HG03280 (cell line): ENCODE results near the gene PPWD1.

ENCODE experiments used
- ATAC-seq: cut with Tn5 transposase; IDR thresholded peaks from one replicate; pipeline ENCODE4 v1.9.1; 2021; ENCODE audit warnings: mild to moderate bottlenecking, moderate library complexity; ENCODE audit not compliant: unreplicated experiment

The PPWD1 gene

DNA sequence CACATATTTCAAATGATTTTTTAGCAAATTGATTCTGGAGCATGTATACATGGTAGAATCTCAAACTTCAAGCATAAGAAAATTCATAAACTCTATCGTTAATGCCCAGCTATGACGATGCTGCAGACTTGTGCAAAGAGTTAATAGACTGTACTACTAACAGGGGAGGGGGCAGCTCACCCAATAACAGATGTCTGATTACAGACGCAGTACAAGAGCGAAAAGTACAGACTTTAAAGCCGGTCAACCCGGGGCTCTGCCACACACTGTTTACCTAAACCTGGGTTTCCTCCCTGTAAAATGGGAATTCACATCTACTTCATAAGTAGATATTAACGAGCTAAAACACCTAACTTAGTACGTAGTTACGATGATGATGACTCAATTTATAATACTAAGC is 60.4 kb downstream of the PPWD1 start:
- no peak for ATAC-seq

DNA sequence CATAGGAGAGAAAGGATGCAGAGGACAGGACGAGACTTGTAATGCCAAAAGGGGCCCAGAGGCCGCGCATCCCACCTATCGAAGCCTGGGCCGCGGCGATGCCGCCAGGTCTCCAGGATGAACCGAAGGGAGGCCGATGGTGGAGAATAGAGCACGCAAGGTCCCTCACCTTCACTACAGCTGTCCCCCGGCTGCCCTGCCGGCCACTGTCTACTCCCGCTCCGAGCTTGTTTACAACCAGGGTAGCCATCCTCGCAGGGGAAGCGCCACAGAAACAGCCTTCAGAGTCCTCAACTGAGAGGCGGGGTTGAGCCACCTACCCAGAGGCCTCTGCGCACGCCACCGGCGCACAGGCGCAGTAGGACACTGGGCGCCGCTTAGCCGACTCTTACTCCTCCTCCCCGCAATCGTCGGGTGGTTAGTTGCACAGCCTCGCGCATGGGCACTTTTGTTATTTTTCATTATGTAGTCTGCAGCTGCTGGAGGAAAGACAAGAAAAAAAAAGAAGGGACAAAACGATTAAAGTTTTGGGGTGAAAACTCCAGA is 61.0 kb downstream of the PPWD1 start, which contains the start of gene TRIM23:
TRIM23 (minus strand) TSS at position 309 of the 546 bp plus-strand sequence; CDS start at position 250, 59 bp downstream.
- peak; percentile 96 for ATAC-seq

DNA sequence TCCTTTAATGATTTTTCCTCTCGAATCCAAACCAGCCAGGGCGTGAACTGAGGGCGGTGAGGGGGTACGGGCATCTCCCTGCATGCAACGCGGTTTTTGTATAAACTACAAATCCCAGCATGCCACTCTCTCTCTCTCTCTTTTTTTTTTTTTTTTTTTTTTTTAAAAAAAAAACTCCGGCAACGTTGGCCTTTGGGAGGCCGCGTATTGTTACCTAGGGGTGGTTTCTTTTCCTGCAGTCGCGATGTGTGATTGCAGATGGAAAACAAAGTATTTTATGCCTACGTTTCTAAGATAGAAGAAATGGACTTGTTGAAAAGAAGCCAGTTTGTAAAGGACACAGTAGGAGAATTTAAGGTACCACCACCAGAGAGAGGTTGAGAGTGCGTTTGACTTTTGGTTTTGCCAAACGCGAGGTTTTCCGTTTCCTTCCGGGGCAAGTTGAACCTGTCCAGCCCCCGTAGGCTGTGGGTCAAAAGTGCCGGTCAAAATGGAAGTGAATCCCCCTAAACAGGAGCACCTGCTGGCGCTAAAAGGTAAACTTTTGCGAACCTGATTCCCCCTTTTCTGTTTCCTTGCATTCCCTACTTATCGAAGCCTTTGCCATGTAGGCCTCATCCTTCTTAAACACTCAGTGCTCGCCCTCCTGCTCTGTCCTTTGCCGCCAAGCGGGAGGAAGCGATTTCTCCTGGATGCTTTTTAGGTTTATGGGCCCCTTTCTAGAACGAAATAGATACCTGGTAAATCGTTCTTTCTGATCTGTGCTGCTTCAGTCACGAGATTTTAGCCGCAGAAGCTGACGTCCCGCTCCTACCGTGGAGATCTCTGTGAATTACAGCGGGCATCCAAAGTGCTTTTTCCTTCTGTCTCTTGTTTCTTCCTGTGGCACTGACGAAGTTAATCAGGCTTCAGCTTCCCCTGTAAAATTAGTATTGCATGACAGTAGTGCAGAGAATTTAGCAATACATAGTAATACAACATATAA is 61.8 kb downstream of the PPWD1 start, which contains the start of the genes SHLD3 and TRAPPC13:
SHLD3 (plus strand) TSS at position 457 of the 985 bp plus-strand sequence. CDS start 4,561 bp downstream, outside the sequence.
TRAPPC13 (plus strand) TSS at position 457 of the 985 bp plus-strand sequence; CDS start at position 491, 34 bp downstream.
- ATAC-seq: peak; percentile 73

DNA sequence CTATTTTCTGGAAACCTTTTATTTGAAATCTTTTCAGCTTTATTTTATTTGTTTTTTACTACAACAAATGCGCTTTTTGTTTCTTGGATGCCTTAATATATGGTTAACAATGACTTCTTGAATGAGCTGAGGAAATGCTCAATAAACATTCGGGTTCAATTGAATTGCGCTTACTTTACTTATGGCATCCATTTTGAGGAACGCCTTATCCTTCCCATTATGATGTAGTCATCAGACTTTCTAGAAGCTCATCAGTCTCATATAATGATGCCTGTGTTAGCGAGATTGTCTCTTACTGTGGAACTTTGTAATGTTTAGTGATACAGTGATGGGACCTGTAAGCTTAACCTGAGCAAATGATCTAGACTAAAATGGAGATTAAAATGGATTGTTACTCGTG is 62.6 kb downstream of the PPWD1 start:
- ATAC-seq: no peak

DNA sequence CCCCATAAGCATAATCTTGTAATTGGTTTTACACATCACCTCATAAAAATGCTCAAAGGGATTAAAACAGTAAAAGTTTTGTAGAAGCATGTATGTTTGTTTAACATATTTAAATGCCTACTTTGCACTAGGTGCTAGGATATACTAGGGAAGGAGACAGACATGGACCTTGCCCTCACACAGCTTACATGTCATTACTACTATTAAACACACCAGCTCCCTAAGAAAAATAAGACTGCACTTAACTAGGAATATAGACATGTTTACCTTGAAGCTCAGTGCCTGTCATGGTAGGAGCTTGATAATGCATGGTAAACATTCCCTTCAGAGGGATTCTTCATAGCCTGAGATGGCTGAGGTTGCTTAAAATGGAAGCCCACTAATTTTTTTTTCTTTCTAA is 67.9 kb downstream of the PPWD1 start:
- ATAC-seq: no peak
